GM12891 (cell line): ENCODE data around the gene C10orf120.

Experiments
- PAX5 ChIP-seq: IDR thresholded peaks from 2 replicates; pipeline ENCODE4 v1.6.1; 2011; ENCODE audit warnings: low read length, moderate library complexity, mild to moderate bottlenecking; ENCODE audit not compliant: insufficient read depth, severe bottlenecking
- POLR2A ChIP-seq: IDR thresholded peaks from 2 replicates; pipeline ENCODE4 v1.6.1; 2011; ENCODE audit warnings: low read depth, low read length, control low read depth
- POLR2AphosphoS5 ChIP-seq: IDR thresholded peaks from 2 replicates; pipeline ENCODE4 v1.6.1; 2011; ENCODE audit warnings: low read depth, low read length, control low read depth
- POU2F2 ChIP-seq: IDR thresholded peaks from 2 replicates; pipeline ENCODE4 v1.6.1; 2011; ENCODE audit warnings: low read depth, mild to moderate bottlenecking, control low read depth, low read length, moderate library complexity
- SPI1 ChIP-seq: IDR thresholded peaks from 2 replicates; pipeline ENCODE4 v1.6.1; 2011; ENCODE audit warnings: low read depth, low read length, control low read depth
- TAF1 ChIP-seq: IDR thresholded peaks from 2 replicates; pipeline ENCODE4 v1.6.1; 2011; ENCODE audit warnings: low read depth, low read length, control low read depth

DNA sequence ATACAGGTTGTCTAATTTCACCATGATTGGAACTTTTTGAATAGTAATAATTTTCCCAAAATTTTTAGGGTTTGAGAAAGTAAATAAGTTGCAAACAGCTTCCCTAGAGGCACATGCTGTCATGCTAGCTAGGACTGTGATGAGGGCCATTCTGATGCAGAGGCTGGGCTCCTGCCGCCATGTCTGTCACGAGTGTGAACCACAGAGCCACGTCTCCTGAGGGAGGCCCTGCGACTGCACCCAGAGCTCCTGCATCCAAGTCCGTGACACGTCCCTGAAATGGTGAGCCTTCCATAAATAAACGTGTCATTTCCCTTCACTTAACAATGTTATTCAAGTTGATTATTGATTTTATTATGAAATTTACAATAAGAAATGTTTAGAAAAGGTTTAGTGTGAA lies 40.0 kb downstream of the C10orf120 start:
- TF ChIP-seq POLR2AphosphoS5 (no peak), POLR2A (no peak), TAF1 (no peak), PAX5 (no peak), SPI1 (no peak), POU2F2 (no peak)
